ENCODE results near the gene INPP5A. TPM values are rescaled to one million over a fixed set of nuclear protein-coding genes. Genes with fewer than 3 reads are reported as not detected.
"Not testable (repeated sequence)": the region's sequence is repeated elsewhere in the genome, so short reads cannot be mapped to it uniquely, and the experiment has no call there.

INPP5A gene
- total and polyA plus RNA-seq, 10 of the 15 experiments (the other 5 are each of a cell fraction or from before 2014, with no cell fraction given), result 0.52 to 15.0 (median 6.3) TPM

DNA sequence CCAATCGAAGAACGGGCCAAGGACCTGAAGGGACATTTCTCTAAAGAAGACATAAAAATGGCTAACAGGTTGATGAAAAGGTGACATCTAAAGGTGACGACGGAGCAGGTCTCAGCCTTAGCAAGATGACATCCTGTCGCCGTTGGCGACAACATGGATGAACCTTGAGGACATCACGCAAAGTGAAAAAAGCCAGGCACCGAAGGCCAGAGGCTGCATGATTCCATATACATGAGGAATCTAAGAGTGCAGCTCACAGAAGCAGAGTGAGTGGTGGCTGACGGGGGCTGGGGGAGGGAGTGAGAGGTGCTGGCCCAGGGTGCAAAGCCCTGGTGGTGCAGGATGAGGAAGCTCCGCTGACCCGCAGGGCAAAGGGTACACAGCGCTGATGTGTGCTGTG lies 282.5 kb downstream of the INPP5A start:
- Histone ChIP-seq H3K36me3 (ENCODE audit: control insufficient read depth in 2 of 2, insufficient read depth in 2 of 2, low read length in 1 of 2) (no peaks in the 10 kb centered on the region), H3K79me2 (ENCODE audit: control insufficient read depth, insufficient read depth, low read length) (no peaks in the 10 kb centered on the region), H3K4me2 (ENCODE audit: control insufficient read depth, insufficient read depth) (no peak overlapping the region), H3K9ac (ENCODE audit: control insufficient read depth, insufficient read depth, low read length) (no peak overlapping the region), H4K20me1 (ENCODE audit: control insufficient read depth, insufficient read depth) (no peaks in the 10 kb centered on the region), H3K27me3 (replicated peaks in 1 of 2; ENCODE audit: control insufficient read depth in 2 of 2, insufficient read depth in 2 of 2, low read length in 1 of 2) (no peaks in the 10 kb centered on the region), H3K27ac (ENCODE audit: control insufficient read depth, insufficient read depth) (no peak overlapping the region), H3K9me3 (replicated peaks; ENCODE audit: control insufficient read depth, insufficient read depth, low read length) (no peaks in the 10 kb centered on the region; the same call in 2 of the 3 replicates), H2AFZ (ENCODE audit: control insufficient read depth, low read depth, low read length) (no peak overlapping the region), H3K4me1 (ENCODE audit: control insufficient read depth, insufficient read depth, low read length) (no peaks in the 10 kb centered on the region), H3K4me3 (no peak overlapping the region)
- DNase-seq (ENCODE audit: low read depth, low spot score), result no peak
- CTCF ChIA-PET, result no interaction called here
- no TSS peak for BruUV-seq (replicated peaks)
- FAIRE-seq, result no peak
- in situ Hi-C loops (cut with MboI), result no loop called here
- ATAC-seq, result no peak
- intact Hi-C loops (cut with micrococcal nuclease; ENCODE audit: unreplicated experiment), result no loop called here
- TF ChIP-seq POLR2A (IDR thresholded peaks at IDR 0.05; ENCODE audit: low read depth, low read length), result no peak
- TF ChIP-seq SP1 (IDR thresholded peaks at IDR 0.05; ENCODE audit: low read depth, low read length), result no peak
- TF ChIP-seq MTA3 (IDR thresholded peaks at IDR 0.05; ENCODE audit: borderline replicate concordance, low read length), result no peak
- TF ChIP-seq NFXL1 (IDR thresholded peaks at IDR 0.05; ENCODE audit: borderline replicate concordance), result no peak
- no peak for TF ChIP-seq GATAD2B (conservative IDR thresholded peaks at IDR 0.05; ENCODE audit: low read depth)
- TF ChIP-seq CREB1 (IDR thresholded peaks at IDR 0.05; ENCODE audit: low read depth), result no peak
- no peak for TF ChIP-seq SKIL (IDR thresholded peaks at IDR 0.05; ENCODE audit: low read depth, poor library complexity, severe bottlenecking)
- TF ChIP-seq SMARCA5 (IDR thresholded peaks at IDR 0.05), result no peak
- no peak for TF ChIP-seq RAD21 (IDR thresholded peaks at IDR 0.05; ENCODE audit: insufficient read depth, low read depth, low read length)
- no peak for TF ChIP-seq MEF2B (IDR thresholded peaks at IDR 0.05; ENCODE audit: partially characterized antibody, poor library complexity, severe bottlenecking)
- TF ChIP-seq SREBF2 (IDR thresholded peaks at IDR 0.05; ENCODE audit: low read length), result no peak
- no peak for TF ChIP-seq HDGF (IDR thresholded peaks at IDR 0.05)
- no peak for TF ChIP-seq SMC3 (IDR thresholded peaks at IDR 0.05; ENCODE audit: borderline replicate concordance, low read length)
- no peak for TF ChIP-seq USF2 (IDR thresholded peaks at IDR 0.05; ENCODE audit: borderline replicate concordance, low read depth, low read length)
- RAD21 ChIA-PET (ENCODE audit: unreplicated experiment), result no interaction called here
- WGBS (ENCODE audit: insufficient coverage, insufficient replicate concordance, low lambda C conversion rate, missing lambda C conversion rate), result 62% methylated on average over 13 of the region's 13 CpGs
- SMC1A ChIA-PET (ENCODE audit: uncharacterized antibody, unreplicated experiment), result no interaction called here
- POLR2A ChIA-PET, result no interaction called here

GRCh38 chr10:132825783-132826523 lies 288.4 kb downstream of the INPP5A start:
- RAD21 ChIA-PET (ENCODE audit: unreplicated experiment); H2AFZ ChIP-seq (ENCODE audit: control insufficient read depth, low read depth, low read length); CTCF ChIA-PET; DNase-seq (ENCODE audit: low read depth, low spot score); in situ Hi-C loops (cut with MboI); H3K79me2 ChIP-seq (ENCODE audit: control insufficient read depth, insufficient read depth, low read length); H3K9ac ChIP-seq (ENCODE audit: control insufficient read depth, insufficient read depth, low read length); H3K9me3 ChIP-seq (replicated peaks; ENCODE audit: control insufficient read depth, insufficient read depth, low read length); H4K20me1 ChIP-seq (ENCODE audit: control insufficient read depth, insufficient read depth); BruUV-seq (replicated peaks); POLR2A ChIA-PET; H3K36me3 ChIP-seq (ENCODE audit: control insufficient read depth in 2 of 2, insufficient read depth in 2 of 2, low read length in 1 of 2); H3K27me3 ChIP-seq (replicated peaks in 1 of 2; ENCODE audit: control insufficient read depth in 2 of 2, insufficient read depth in 2 of 2, low read length in 1 of 2); H3K4me1 ChIP-seq (ENCODE audit: control insufficient read depth, insufficient read depth, low read length); H3K4me3 ChIP-seq; SMC1A ChIA-PET (ENCODE audit: uncharacterized antibody, unreplicated experiment); intact Hi-C loops (cut with micrococcal nuclease; ENCODE audit: unreplicated experiment); H3K4me2 ChIP-seq (ENCODE audit: control insufficient read depth, insufficient read depth); H3K27ac ChIP-seq (ENCODE audit: control insufficient read depth, insufficient read depth); FAIRE-seq; ATAC-seq: not testable (repeated sequence)
- 62% methylated on average over 31 of the region's 34 CpGs for WGBS (ENCODE audit: insufficient coverage, insufficient replicate concordance, low lambda C conversion rate, missing lambda C conversion rate)

All from GM12878 (cell line).